Activated CD4-positive, alpha-beta T cell treated with anti-CD3 and anti-CD28 coated beads for 1 hour (primary cell): Measurements from ENCODE around the gene TMEM127.
"Not testable (repeated sequence)": the region's sequence is repeated elsewhere in the genome, so short reads cannot be mapped to it uniquely, and the experiment has no call there.

Source experiments
- DNase-seq: peaks from one replicate; pipeline ENCODE4 v3.0.0-alpha.2; 2020

Gene TMEM127

DNA sequence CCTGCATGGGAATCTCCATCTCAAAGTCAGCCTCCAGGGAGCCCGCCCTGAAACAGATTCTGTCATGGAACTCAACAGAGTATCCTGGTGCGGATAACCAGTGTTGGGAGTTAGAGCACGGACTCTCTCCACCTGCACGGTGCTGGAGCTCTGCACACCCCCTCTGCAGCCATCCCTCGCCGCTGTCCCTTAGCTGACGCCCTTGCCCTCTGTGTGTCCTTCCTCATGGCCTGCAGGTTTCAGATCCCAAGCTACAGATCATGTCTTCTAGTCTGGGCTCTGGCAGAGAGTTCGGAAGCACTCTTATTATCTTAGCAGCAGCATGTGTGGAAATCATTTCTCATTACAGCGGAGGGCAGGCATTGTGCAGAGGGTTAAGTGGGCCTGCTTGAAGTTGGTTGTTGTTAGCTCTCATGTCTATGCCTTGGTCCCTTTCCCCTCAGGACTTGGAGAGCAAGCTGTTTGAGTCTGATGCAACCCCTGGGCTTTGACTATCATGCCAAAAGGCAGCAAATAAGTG, 26.0 kb downstream of the TMEM127 start:
- no peak for DNase-seq

DNA sequence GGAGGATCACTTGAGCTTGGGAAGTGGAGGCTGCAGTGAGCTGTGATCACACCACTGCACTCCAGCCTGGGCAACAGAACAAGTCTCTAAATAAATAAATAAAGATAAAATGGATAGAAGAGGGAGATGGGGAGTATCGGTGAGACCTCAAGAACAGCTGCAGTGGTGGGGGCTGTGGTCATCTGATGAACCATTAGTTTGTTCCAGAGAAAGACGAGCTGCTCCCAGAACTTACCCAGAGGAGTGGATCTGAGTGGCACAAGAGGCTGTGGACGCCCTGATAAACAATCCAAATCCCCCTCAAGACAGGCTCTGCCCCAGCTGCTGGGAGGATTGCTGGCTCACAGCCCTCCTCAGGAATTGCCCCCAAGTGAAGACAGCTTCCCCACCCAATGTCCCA, 26.7 kb downstream of the TMEM127 start:
- no peak for DNase-seq

DNA sequence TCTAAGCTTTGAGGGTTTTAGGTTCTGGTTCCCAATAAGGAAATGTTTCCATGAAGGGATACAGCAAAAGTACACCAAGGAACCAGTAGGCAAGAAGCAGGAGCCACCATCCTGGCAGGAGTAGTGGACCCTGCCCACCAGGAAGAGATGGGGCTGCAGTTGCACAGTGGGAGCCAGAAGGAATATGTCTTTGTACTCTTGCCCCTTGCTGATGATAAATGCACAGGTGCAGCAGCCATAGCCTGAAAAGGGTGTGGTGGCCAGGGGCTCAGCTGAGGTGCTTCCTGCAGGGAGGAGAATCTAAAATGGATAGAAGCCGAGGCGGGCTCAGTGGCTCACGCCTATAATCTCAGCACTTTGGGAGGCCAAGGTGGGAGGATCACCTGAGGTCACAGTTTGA, 27.5 kb downstream of the TMEM127 start:
- DNase-seq: no peak

DNA sequence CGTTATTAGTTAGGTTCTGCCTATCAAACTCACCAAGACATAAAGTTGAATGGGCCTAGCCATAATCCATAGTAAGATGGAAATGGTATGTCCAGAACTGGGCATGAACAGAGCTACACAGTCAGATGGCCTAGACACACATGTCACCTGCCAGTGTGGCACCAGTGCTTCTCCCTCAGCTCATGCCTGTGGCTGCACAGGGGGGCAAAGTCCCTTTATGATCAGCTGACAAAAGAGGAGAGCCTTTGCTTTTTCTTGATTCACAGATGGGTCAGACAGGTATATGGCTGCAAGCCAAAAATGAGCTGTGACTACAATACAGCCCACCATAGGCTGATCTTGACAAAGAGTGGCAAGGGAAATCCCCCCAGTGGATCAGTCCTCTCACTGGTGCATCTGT, 28.9 kb downstream of the TMEM127 start:
- no peak for DNase-seq

DNA sequence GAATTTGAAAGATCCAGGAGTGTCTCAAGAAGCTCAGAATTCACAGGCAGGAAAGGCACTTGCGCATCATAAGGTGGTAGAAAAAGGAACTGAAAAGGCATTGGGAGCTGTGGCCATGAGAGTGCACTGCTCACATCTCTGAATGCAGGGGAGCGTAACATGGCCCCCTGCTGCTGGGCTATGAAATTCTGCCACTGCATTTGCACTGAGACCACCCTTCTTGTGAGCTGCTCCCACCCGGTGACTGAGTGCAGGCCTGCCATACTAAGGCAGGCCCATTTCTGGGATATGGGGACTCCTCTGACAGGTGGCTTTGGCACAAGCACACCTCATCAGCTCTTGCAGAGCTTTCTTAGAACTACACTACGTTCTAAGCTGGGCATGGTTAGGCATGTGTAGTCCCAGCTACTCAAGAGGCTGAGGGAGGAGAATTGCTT, 31.9 kb downstream of the TMEM127 start:
- no peak for DNase-seq

DNA sequence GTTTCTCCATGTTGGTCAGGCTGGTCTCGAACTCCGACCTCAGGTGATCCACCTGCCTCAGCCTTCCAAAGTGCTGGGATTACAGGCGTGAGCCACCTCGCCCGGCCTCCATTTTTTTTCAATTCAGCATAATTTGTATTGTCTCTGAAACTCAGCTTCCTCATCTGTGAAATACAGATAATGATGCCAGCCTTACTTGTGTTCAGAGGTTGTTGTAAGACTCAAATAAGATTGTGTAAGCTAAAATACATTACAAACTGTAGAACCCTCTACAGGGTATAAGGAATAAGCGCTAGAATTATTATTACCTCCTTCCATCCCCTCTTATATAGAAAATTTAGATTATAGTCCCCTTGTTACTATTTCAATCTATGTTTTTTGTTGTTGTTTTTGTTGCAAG, 32.4 kb downstream of the TMEM127 start:
- DNase-seq: no peak

DNA sequence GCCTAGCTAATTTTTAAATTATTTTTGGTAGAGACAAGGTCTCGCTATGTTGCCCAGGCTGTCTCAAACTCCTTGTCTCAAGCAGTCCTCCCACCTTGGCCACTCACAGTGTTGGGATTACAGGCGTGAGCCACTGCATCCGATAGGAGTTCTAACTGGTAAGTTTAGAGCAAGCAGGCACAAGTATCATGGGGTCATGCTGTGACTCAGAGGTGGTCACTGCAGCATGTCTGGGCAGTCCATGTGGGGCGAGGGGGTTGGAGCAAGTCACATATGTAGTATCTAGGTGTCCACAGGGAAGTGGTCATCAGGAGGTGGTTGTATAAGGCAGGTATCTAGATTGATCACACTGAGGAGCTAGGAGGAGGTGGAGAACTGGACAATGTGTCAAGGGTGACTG, 34.5 kb downstream of the TMEM127 start:
- no peak for DNase-seq

DNA sequence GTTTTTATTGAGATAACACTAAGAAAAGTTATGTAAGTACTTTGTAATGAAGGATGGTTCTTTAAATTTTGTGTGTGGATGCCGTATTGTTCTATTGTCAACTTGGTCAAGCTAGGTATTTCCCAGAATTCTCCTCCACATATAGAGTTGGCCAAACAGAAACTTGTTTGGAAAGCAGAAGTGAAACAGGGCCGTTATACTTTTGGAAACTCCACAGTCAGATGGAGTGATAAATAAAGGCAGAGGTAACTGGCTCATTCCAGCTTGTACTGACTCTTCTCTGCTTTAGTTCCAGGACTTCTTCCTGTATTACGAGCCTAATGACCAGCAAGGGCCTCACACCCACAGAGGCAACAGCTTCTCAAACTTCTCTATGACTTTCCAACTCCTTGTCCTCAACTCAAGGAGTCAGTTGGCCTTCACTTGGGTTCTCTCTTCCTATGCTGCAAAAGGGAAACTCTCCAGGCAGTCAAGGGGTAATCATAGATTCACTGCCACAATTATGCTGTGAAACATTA, 40.7 kb downstream of the TMEM127 start:
- no peak for DNase-seq

DNA sequence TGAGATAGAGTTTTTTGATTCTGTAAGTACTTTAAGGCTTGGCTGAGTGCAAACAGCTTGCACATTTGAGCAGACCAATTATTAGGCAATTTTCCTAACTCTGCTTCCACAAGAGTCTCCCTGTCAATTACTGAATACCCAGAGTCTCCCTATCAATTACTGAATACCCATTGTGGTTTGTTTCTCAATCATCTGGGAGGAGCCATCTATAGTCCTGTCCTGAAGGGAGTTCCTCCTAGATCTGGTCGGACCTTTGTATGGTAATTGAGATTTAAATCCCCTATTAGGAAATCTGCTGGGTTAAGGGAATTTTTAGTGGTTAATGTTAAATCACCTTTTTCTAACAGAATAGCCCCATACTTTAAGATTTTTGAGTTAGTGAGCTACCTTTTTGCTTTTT, 44.7 kb downstream of the TMEM127 start:
- DNase-seq: not testable (repeated sequence)

DNA sequence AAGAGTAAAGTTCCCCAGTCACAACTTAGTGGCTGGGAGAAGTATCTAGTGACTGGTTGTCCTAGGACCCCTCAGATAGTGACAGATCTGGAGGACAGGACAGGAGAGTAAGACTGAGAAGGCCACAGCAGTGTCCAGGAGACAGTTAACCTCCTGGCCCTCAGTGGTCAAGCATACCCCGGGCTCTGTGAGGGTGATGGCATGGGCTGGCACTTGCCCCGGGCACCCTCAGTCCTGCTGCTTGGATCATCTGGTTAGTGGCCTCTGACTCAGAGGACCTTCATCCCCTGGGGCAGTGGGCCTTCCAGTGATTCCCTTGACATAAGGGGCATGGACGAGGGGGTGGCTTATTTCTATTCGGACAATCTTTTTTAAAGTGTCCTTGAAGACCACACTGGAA, 45.8 kb downstream of the TMEM127 start:
- DNase-seq: not testable (repeated sequence)

DNA sequence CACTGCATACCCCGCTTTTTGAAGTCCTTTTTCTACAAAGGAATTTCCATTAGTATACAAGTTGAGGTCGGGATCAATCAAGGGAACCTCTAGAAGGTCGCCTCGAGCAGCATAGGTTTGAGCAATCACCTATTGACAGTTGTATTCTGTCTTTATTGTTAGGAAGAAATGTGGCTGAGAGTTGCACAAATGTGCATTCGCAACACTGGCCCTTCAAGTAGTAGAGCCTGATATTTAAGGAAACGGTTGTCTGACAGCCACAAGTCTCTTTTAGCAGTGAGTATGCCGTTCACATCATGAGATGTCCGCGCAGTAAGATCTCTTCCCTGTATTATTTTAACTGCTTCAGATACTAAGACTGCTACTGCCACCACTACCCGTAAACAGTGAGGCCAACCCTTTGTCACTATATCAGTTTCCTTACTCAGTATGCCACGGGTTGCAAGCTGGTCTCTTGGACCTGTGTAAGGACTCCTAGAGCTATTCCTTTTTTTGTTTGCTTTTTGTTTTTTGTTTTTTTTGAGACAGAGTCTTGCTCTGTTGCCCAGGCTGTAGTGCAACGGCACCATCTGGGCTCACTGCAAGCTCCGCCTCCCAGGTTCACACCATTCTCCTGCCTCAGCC, 47.2 kb downstream of the TMEM127 start:
- no peak for DNase-seq

DNA sequence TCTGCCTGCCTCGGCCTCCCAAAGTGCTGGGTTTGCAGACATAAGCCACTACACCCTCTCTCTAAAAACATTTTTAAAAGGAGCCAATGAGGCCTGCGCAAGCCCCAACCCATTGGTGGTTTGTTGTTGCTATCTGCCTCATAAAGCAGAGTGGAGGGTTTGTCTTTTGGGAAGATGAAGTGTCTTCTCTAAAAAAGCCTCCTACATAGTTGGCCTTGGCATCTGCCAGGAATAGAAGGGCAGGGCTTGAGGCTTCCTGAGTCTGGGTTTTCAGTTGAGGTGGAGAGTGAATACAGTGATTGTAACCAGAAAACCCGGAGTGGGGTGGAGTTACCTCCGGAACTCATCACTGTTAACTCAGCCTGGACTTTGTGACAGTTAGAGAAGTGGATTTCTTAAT, 51.2 kb downstream of the TMEM127 start:
- no peak for DNase-seq

DNA sequence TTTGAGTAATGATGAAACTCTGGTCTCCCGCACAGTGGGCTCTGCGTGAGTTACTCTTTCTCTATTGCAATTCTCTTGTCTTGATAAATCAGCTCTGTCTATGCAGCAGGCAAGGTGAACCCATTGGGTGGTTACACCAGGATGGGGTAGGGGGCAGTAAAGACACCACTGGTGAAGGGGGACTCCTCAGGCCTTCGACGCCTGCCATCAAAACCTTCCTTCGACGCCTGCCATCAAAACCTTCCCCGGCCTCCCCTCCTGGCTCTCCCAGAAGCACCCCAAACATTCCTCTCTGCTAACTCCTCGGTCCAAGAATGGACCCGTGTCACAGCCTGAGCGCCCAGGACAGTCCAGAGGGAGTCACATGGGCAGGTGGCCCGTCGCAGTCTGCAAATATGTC, 52.4 kb downstream of the TMEM127 start:
- no peak for DNase-seq

DNA sequence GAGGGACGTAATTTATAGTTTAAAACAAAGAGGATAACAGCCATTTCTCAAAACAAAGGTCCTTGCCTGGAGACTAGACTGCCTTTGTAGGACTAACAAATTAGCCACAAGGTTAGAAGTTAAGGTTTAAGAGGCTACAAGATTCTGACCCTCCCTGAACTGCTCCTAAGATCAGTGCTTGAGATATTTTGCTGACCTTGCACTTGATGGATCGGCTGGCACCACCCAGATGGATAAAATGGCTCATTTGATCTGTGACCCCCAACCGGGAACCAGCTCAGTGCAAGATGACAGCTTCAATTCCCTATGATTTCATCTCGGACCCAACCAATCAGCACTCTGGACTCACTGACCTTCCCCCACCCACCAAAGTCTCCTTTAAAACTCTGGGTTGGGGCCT, 53.5 kb downstream of the TMEM127 start:
- DNase-seq: no peak

DNA sequence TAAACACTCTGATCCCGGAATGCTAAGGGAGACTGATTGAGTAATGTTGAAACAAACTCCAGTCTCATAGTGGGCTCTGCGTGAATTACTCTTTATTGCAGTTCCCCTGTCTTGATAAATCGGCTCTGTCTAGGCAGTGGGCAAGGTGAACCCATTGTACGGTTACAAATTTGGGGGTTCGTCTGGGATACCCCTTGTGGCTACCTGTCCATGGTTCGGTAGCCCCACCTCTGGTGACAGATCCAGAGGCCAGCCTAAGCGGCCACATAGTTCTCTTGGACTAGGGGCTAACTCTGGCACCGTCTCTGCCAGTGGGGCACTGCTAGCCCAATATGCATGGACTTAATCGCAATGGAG, 56.1 kb downstream of the TMEM127 start:
- DNase-seq: no peak

DNA sequence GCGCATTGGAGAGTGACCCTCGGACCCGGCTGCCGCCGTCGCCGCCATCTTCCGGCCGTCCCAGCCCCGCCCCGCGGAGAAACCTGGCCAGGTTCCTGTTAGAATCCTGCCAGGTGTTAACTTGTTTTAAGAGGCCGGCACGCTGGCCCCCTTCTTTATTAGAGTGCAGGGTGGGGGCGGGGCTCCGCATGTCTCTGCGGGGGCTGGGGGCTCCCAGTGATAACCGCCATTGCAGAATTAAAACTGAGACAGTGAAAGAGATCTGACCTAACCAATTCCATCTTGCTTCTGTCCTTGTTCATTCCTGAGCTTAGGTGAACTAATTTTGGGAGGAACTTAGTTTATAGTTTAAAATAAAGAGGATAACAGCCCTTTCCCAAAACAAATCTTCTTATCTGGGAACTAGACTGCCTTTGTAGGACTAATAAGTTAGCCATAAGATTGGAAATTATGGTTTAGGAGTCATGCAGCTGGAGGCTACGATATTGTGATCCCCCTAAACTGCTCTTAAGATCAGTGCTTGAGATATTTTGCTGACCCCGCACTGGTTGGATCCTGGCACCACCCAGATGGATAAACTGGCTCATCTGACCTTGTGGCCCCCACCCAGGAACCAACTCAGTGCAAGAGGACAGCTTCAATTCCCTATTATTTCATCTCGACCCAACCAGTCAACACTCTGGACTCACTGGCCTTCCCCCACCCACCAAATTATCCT, 56.6 kb downstream of the TMEM127 start:
- DNase-seq: no peak

DNA sequence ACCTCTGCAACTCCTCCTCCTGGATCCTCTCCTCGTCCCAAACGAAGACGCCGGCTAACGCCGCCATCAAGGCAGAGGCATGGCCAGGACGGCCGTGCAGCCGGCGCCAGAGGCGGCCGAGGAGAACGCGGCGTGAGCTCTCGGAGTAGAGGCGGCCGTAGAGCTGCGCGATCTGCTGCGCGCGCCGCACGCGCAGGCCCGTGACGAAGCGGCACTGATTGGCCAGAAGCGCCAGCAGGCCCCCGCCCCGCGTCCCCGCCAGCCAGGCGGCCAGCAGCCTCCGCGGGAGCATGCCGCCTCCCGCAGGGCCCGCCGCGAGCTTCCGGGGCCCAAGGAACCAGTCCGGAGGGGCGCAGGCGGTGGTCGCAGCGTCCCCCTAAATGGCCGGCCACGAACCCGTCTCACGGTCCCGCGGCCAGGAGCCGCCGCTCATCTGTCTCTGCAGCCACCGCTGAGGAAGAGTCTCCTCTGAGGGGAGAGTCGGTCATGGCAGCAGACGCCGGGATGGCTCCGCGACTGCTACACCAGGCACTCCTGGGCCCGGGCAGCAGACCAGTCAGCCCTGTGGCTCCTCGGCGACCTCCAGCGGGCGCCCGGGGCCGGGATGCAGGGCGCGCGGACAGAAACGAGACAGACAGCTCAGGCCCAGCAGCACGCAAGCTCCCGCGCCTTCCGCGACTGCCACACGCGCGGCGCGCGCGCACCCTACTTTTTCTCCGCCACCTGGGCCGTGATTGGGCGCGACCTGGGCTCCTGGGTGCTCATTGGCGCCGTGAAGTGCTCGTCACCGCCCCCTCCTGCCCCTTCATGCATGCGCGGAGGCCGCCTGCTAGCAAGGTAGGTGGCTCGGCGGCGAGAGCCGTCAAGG, 57.4 kb downstream of the TMEM127 start, which contains the start of gene STARD7:
STARD7 (minus strand) TSS at position 685 of the 868 bp plus-strand sequence; CDS start at position 292, 393 bp downstream.
- peak; percentile 94 for DNase-seq

DNA sequence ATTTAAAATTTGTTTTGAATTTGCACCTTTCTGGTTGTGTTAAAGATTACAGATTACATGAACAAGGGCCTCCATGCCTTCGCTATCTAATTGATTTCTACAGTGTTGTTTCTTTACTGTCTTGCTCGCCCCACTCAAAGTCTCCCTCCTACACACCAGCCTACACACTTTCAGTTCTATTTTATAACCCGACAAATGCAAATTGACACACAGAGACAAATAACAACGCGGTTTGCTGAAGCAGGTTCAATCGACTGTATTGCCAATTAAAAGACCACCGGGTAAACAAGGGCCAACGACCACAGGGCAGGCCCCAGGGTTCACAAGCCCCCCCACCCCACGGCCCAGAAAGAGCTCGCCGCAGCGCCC, 58.0 kb downstream of the TMEM127 start:
- DNase-seq: no peak

DNA sequence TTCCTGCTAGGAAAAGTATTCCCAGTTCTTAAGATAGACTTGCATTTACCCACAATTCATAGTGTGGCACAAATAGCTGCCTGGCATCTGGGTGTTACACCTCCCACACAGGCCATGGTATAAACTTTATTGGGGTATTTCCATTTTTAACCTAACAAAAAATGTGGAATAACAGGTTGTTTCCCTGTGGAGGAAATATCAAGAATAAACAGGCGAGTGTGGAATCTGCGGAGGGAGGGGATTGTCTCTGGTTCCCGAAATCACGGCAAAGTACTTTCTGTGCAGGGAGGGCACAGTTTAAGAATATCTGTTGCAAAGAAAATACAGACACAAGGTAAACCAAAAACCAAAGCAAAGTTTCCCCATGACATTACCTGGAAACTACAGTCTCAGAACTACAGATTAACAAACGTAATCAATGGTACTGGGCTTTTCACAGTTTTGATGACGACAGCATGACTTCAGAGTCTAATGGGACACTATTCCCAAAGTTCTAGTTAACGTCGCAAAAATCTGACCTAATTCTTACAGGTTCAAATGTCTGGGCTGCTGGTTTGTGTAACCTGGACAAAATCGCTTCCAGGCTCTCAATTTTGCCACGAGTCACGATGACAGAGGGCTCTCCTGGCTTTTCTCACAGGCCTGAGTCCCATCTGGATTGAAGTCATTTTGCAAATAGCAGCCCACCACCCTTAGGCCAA, 58.6 kb downstream of the TMEM127 start:
- no peak for DNase-seq

DNA sequence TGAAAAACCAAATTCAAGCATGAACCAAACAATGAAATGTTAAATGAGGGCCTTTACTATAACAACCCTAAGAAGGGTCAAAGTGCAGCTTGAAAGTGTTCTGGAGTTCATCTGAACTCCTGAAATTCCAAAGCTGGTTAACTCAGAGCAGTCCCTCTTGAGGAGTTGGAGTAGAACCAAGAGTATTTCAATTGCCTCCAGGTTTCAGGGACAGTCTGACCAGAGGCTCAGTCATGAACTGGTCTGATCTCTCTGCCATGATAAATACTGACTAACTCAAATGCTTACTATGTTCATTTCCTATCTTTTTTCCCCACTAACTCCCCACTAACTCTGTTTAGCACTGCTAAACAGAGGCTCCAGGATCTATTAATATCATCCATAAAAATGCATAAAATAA, 59.9 kb downstream of the TMEM127 start:
- no peak for DNase-seq

DNA sequence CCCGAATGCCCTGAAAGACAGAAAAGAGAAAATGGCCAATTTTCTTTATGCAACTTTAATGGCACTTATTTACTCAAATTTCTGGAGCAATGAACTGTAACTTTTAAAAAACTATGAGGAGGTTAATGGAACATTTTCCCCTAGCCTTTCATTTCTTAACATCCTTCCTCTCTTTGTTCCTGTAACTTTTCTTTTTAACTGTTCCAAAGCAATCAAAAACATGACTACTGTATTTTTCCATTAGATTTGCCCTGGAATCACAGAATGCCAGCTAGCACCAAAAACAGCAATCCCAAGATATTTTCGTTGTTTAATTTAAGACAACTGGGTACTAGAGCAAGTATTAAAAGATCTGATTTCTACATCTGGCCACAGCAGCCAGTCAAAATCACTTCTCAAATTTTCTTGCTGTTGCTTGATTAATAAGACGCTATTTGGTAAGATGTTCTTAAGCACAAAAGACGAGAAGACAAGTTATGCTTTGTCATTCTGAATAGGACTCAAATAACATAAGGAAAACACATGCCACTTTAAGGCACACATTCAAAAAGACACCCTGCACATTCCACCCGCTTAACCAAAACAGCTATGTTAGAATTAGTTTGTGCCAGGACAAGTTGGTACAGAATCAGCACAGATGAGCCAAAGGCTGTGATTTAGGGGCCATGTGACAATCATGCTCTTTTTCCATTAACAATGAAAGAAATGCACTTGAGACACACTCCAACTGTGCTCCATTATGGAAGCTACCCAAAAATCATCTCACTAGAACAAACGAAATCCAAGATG, 60.8 kb downstream of the TMEM127 start:
- no peak for DNase-seq
